GM20000 (cell line): Measurements from ENCODE around the gene MAGI1.

Experiments
- DNase-seq: peaks from one replicate; pipeline ENCODE4 v3.0.0; 2012; ENCODE audit warnings: low spot score
- TF ChIP-seq, protein P1 (sequence below): IDR thresholded peaks from 2 replicates; pipeline ENCODE4 v1.5.1; 2012; ENCODE audit warnings: mild to moderate bottlenecking, control low read depth; ENCODE audit errors: extremely low read depth, missing control alignments

The MAGI1 gene

DNA sequence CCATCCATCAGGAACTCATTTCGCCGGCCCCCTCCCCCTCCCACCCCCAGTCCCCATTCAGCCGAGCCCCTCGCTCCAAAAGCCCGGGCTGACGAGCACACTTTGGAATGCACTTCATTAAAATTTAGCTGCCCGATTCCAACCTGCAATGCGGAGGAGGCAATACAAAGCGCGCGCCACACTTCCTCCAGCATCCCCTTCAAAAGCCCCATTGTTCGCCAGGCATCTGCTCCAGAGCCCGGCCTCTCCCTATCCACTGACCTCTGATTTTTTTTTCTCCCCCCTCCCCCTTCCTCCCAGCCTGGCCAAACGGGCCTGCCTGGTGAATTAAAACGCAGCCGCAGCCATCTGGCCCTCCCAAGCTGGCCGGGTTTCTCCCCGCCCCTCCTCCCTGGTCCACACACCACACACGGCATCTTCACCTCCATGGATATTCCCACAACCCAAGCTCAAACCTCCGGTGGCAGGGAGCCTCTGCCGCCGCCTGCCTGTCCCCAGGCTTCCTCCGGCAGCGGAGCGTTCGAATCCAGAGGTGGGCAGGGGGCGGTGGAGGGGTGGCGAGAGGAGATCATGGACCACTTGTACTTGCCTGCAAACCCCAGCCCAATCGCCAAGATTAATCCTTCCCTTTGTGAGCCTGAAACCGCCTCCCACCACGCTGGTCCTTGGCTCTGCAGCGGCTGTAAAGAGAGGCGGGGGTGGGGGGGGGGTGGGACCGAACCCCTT lies 441.3 kb downstream of the MAGI1 start:
- TF ChIP-seq, protein P1, sequence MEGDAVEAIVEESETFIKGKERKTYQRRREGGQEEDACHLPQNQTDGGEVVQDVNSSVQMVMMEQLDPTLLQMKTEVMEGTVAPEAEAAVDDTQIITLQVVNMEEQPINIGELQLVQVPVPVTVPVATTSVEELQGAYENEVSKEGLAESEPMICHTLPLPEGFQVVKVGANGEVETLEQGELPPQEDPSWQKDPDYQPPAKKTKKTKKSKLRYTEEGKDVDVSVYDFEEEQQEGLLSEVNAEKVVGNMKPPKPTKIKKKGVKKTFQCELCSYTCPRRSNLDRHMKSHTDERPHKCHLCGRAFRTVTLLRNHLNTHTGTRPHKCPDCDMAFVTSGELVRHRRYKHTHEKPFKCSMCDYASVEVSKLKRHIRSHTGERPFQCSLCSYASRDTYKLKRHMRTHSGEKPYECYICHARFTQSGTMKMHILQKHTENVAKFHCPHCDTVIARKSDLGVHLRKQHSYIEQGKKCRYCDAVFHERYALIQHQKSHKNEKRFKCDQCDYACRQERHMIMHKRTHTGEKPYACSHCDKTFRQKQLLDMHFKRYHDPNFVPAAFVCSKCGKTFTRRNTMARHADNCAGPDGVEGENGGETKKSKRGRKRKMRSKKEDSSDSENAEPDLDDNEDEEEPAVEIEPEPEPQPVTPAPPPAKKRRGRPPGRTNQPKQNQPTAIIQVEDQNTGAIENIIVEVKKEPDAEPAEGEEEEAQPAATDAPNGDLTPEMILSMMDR: no peak
- no peak for DNase-seq

DNA sequence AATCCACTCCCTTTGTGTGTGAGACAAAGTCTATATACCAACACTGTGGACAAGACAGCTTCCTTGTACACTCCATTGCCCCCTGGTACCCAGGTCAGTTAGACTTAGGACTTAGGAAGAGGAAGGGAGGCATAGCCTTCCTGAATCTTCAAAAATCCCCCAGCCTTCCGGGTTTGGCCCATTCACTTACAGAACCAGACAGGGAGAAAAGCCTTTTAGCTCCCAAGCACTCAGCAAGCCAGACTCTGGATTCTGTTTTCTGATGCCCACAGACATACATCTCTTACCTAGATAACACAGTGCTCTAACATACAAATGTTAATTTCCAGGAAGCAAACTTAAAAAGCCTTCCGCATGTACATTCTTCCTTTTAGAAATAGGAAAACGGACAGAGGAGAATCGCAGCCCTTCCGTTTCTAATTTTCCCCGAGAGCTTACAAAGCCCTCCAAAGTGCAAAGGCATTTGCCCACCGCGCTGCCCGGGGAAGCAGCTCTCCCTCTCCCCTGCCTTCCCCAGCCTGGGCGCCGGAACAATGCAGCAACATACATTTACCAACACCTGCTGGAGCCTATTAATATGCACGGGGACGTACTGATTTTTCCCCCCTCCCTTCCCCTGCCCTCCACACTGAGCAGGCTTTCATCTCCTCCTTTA lies 442.0 kb downstream of the MAGI1 start:
- no peak for DNase-seq
- TF ChIP-seq, protein P1: no peak

DNA sequence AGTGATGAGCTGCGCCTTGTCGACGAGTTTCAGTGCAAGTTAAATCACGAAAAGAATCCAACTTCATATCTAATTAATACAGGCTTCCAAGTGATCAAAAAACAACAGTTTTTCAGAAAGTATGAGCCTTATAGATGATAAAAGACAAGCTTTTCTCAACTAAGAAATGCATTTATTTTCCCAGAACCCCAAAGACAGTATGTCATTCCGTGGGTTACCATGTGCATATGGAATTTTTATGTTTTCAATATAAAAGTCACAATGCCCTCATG lies 442.8 kb downstream of the MAGI1 start:
- no peak for DNase-seq
- TF ChIP-seq, protein P1: no peak

DNA sequence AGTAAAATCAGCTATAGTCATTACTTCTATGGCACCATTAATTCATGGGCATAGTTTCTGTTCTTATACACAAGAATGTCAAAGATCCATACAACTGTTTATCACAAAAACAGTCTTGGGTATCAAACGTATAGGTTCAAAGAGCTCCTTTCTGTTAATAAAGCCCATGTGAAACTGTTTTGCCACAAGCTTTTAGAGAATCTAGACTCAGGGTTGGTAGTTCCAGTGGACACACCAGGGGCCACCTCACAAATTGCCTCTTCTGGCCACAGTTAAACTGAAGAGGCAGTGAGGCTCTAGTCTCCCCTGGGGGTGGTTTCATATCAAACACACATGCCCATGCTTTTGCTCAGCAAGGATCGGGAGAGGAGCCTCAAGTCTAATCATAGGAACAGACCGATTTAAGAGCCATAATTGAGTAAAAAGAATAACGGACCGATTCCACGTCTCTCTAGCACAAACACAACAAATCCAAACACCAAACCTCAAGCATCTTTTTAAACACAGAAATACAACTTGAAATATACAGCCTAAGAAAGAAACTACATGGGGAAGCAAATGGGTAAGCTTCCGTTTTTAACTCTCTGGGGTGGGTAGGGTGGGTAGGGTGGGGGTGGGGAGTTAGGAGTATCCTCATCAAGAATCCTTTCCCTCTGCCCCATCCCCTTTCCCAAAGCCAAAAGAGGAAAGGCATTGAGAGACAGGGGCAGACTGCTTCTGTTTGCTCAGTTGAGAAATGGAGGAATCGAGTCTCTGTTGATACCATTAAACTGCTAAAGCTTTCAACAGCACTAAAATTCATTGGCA lies 443.3 kb downstream of the MAGI1 start:
- TF ChIP-seq, protein P1: no peak

DNA sequence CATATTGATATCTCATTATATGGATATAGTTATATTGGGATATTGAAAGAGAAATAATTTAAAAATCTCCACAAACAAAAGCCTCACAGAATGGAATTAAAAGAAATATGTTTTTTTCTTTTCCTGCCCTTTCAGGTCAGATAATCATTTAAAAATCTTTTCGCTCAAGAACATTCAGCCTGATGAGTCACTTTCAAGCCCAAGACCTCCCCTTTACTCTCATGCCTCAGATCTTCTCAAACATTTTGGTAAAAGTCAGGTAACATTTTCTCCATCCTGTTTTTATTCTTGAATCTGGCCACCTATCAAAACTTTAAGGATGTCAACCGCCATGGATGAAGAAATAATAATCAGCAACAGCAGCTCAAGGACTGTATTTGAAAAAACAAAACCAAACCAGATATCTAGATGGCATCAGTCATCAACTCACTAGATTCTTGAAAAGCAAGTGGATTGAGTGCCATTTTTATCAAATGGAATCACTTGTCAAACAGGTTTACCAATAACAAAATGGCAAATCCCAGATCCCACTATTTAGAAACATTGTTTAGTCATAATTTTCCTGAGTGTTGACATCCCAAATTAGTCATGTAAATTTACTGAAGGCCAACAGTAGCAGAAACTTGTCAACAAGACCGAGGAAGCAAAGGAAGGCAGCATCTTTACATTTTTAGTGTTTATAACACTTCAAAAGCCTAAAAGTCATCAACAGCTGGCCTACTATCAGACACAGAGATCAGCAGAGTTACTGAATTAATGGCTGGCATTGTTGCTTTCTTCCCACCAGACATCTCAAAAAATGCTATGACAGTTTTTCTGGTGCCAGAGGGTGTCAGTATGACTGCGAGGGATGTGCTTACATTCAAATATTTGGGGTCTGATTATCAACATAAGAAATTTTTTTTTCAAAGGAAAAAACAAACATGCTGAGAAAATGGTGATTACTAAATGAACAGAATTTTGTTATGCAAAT lies 444.7 kb downstream of the MAGI1 start:
- no peak for DNase-seq
- TF ChIP-seq, protein P1: no peak

More for the DNA sequence above, 443.3 kb downstream of the MAGI1 start:
- no peak for DNase-seq

DNA sequence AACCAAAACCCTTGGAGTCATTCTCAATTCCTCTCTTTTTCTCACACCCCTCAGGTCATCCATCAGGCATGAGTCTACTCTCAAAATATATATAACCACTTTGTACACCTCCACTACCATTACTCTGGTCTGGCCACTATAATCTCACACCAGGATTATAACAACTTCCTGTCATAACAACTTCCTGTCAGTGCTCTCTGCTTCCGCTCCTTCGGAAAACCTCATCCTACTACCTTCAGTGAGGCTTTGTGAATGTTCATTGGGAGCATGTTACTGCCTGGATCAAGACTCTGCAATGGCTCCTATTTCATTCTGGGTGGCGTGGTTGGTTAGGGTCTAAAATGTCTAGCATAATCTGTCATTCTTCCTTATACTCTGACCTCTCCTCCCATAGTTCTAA lies 447.4 kb downstream of the MAGI1 start:
- no peak for DNase-seq
- TF ChIP-seq, protein P1: no peak
